Endothelial cell of umbilical vein (primary cell): Measurements from ENCODE around the gene OBP2B. TPM values are rescaled to one million over a fixed set of nuclear protein-coding genes. Genes with fewer than 3 reads are reported as not detected.

Source experiments
- BruUV-seq: library from RNA; stranded (reverse); fragments of 400-500 nt; replicated peaks from 2 replicates; lab custom pipeline; 2021; lab: Mats Ljungman, UMichigan
- CTCF ChIA-PET: fragments of 300-600, 350-600 bp; sonication (Branson Sonifier 250); formaldehyde crosslinking; loops from one replicate; lab custom pipeline; 2021; ENCODE audit warnings: antibody characterized with exemption, inconsistent platforms; lab: Charles Lee
- POLR2A ChIA-PET: fragments of 300-600, 350-600 bp; sonication (Branson Sonifier 250); formaldehyde crosslinking; loops from one replicate; lab custom pipeline; 2021; ENCODE audit warnings: antibody characterized with exemption, inconsistent platforms; lab: Charles Lee
- DNase-seq: peaks from one replicate; pipeline ENCODE4 v3.0.0-alpha.2; 2011; ENCODE audit warnings: low read depth, low spot score
- FAIRE-seq: peaks from 2 replicates; lab custom pipeline; 2011; peaks lifted over from hg19 to GRCh38; lab: Jason Lieb, UNC
- H2AFZ ChIP-seq: 2 replicates; pipeline ENCODE4 v1.6.0; 2012; ENCODE audit warnings: low read depth, low read length, control low read depth, inconsistent platforms
- H3K27ac ChIP-seq: 2 replicates; pipeline ENCODE4 v1.5.1; 2011; ENCODE audit warnings: low read depth, mild to moderate bottlenecking, control low read depth, low read length, moderate library complexity; ENCODE audit not compliant: insufficient read depth
- H3K27me3 ChIP-seq, 2 experiments: 2 replicates each; pipeline versions ENCODE4 v1.6.0 to v1.6.1; 2011; ENCODE audit warnings: low read length in 2 of 2, mixed read lengths in 1 of 2; ENCODE audit not compliant: control insufficient read depth in 2 of 2, insufficient read depth in 2 of 2
- H3K36me3 ChIP-seq, 2 experiments: 2 replicates in 1 of 2; 3 replicates in 1 of 2; pipeline ENCODE4 v1.5.1; 2011; ENCODE audit warnings: low read length in 2 of 2, mild to moderate bottlenecking in 1 of 2, moderate library complexity in 1 of 2; ENCODE audit not compliant: control insufficient read depth in 2 of 2, insufficient read depth in 2 of 2; ENCODE audit errors: extremely low read depth in 1 of 2
- H3K4me1 ChIP-seq: 3 replicates; pipeline ENCODE4 v1.5.1; 2011; ENCODE audit warnings: mild to moderate bottlenecking, low read length; ENCODE audit not compliant: control insufficient read depth, insufficient read depth; ENCODE audit errors: extremely low read depth
- H3K4me2 ChIP-seq: 2 replicates; pipeline ENCODE4 v1.6.1; 2011; ENCODE audit warnings: low read length, control low read depth, mixed read lengths; ENCODE audit not compliant: insufficient read depth
- H3K4me3 ChIP-seq, 3 experiments: fragments of 200-600 bp in 1 of 3; sonication (generic), shearing (Covaris generic) in 1 of 3; replicated peaks in 1 of 3; 2 replicates each; pipeline ENCODE4 v1.5.1; 2011 to 2016; ENCODE audit warnings: control low read depth in 3 of 3, low read length in 3 of 3, mild to moderate bottlenecking in 2 of 3, inconsistent platforms in 1 of 3, low read depth in 1 of 3, moderate library complexity in 1 of 3; ENCODE audit not compliant: insufficient read depth in 1 of 3
- H3K79me2 ChIP-seq: 2 replicates; pipeline ENCODE4 v1.6.0; 2012; ENCODE audit warnings: low read length, inconsistent platforms; ENCODE audit not compliant: control insufficient read depth, insufficient read depth
- H3K9ac ChIP-seq: replicated peaks from 2 replicates; pipeline ENCODE3; 2011; ENCODE audit warnings: low read length, control low read depth; ENCODE audit not compliant: insufficient read depth; ENCODE audit errors: extremely low read depth
- H3K9me1 ChIP-seq: replicated peaks from 3 replicates; pipeline ENCODE4 v1.6.0; 2011; ENCODE audit warnings: mild to moderate bottlenecking, low read length; ENCODE audit not compliant: control insufficient read depth, insufficient read depth; ENCODE audit errors: extremely low read depth
- H3K9me3 ChIP-seq: replicated peaks from 2 replicates; pipeline ENCODE4 v1.5.1; 2012; ENCODE audit warnings: low read length, inconsistent platforms; ENCODE audit not compliant: control insufficient read depth, insufficient read depth
- H4K20me1 ChIP-seq: replicated peaks from 2 replicates; pipeline ENCODE3; 2011; ENCODE audit warnings: mild to moderate bottlenecking, low read length; ENCODE audit not compliant: control insufficient read depth, insufficient read depth; ENCODE audit errors: extremely low read depth
- EZH2 ChIP-seq: IDR thresholded peaks from 2 replicates; pipeline ENCODE4 v1.6.1; 2012; ENCODE audit warnings: borderline replicate concordance, low read depth, mild to moderate bottlenecking, moderate library complexity, low read length, inconsistent platforms; ENCODE audit not compliant: severe bottlenecking
- FOS ChIP-seq: IDR thresholded peaks from 2 replicates; pipeline ENCODE4 v1.6.1; 2011; ENCODE audit warnings: mild to moderate bottlenecking, low read length, moderate library complexity, borderline replicate concordance; ENCODE audit not compliant: insufficient read depth
- GATA2 ChIP-seq: IDR thresholded peaks from 2 replicates; pipeline ENCODE4 v1.7.0; 2011; ENCODE audit warnings: low read depth, mild to moderate bottlenecking, moderate library complexity, mixed read lengths, low read length; ENCODE audit not compliant: insufficient read length, insufficient read depth
- JUN ChIP-seq: IDR thresholded peaks from 2 replicates; pipeline ENCODE4 v1.6.1; 2011; ENCODE audit warnings: borderline replicate concordance, low read depth; ENCODE audit not compliant: insufficient read length, insufficient read depth
- MAX ChIP-seq: IDR thresholded peaks from 2 replicates; pipeline ENCODE4 v1.6.1; 2011; ENCODE audit not compliant: insufficient read depth, insufficient read length
- MYC ChIP-seq: IDR thresholded peaks from one replicate; pipeline ENCODE4 v1.6.1; 2011; ENCODE audit warnings: mild to moderate bottlenecking, low read depth, low read length
- POLR2A ChIP-seq: IDR thresholded peaks from 2 replicates; pipeline ENCODE4 v1.6.1; 2012; ENCODE audit warnings: low read depth, mild to moderate bottlenecking, control low read depth, low read length
- POLR2AphosphoS5 ChIP-seq: IDR thresholded peaks from 2 replicates; pipeline ENCODE4 v1.6.1; 2012; ENCODE audit warnings: low read depth, mild to moderate bottlenecking, control low read depth, low read length, moderate library complexity; ENCODE audit not compliant: insufficient read depth
- dilution Hi-C: fragments of 300-500 bp; cut with MboI; formaldehyde crosslinking; loops from one replicate; pipeline ENCODE4 v1.15.0; 2019; ENCODE audit warnings: low sequenced_read_pairs; ENCODE audit not compliant: extremely low pct_ligation_motif_present
- intact Hi-C: fragments of 100-400 bp; cut with micrococcal nuclease; formaldehyde crosslinking; loops from one replicate; pipeline ENCODE4 v1.10.0; 2022
- polyA plus RNA-seq, 4 experiments: library from polyadenylated mRNA; depleted of rRNA in 3 of 4; stranded (reverse) in 3 of 4; unstranded in 1 of 4; fragments of >200 nt; gene quantifications; 2 replicates each; pipeline versions ENCODE4 v1.2.1 to v1.2.3, GENCODE V29; 2011 to 2012; ENCODE audit warnings: missing spikeins in 1 of 4
- total RNA-seq: library from RNA; stranded (reverse); gene quantifications from 2 replicates; pipeline ENCODE4 v1.2.3, GENCODE V29; 2021
- TF ChIP-seq, protein P1 (sequence below), 2 donors: IDR thresholded peaks; 1 replicate in 1 of 2; 2 replicates in 1 of 2; pipeline ENCODE4 v1.5.1; 2011; ENCODE audit warnings: low read length in 2 of 2, mild to moderate bottlenecking in 2 of 2, moderate library complexity in 2 of 2, control low read depth in 1 of 2, inconsistent platforms in 1 of 2, low read depth in 1 of 2; ENCODE audit not compliant: insufficient read depth in 1 of 2; ENCODE audit errors: extremely low read depth in 1 of 2

OBP2B gene
- total and polyA plus RNA-seq, 2 donors (not counting 3 experiments of a cell fraction or from before 2014, with no cell fraction given) = not detected

DNA sequence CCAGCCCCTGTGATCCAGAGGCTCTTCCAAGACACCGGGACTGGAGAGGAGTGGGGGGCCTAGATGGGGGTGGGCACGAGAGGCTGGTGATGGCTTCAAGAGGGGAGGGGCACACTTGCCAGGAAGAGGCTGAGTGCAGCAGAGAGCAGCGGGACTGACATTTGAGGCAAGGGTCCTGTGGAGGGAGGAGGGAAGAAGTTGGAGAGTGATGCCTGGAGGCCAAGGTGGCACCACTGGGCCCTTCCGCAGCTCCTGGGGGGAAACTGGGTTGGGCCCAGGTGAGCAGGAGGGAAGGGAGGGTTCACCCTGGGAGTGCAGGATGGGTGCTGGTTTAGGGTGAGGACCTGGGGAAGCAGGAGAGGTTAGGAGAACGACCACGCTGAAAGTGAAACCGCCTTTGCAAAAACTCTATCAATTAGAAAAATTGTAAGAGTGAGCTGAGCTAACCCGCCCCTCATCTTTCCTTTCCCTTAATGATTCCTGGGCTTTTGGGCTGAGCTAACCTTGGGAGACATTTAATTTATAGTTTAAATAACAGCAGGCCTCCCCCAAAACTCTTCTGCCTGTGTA lies 39.8 kb upstream of the OBP2B start:
- intact Hi-C loops = no loop called here
- no peaks in the 10 kb centered on the region for H3K9me3 ChIP-seq
- no peak overlapping the region for H2AFZ ChIP-seq
- dilution Hi-C loops = no loop called here
- H3K27ac ChIP-seq = no peak overlapping the region
- DNase-seq (no peak), FAIRE-seq (no peak)
- peaks cover 1 to 2% of the 10 kb centered on the region in 2 experiments for H3K27me3 ChIP-seq
- TF ChIP-seq JUN = no peak
- no peak for TF ChIP-seq MAX
- ChIA-PET CTCF (interaction anchor here (1.0 kb wide), 1 partner anchor 9 kb away, joined by 5 read pairs; no protein-coding TSS in a partner anchor), POLR2A (interaction anchor here (0.6 kb wide), 1 partner anchor 402 kb away, joined by 3 read pairs; no protein-coding TSS in a partner anchor)
- no peaks in the 10 kb centered on the region for H3K9me1 ChIP-seq
- H3K36me3 ChIP-seq = no peaks in the 10 kb centered on the region
- BruUV-seq = no TSS peak
- no peak overlapping the region for H3K9ac ChIP-seq
- H3K4me2 ChIP-seq = no peak overlapping the region
- no peaks in the 10 kb centered on the region for H3K4me1 ChIP-seq
- no peaks in the 10 kb centered on the region for H4K20me1 ChIP-seq
- H3K4me3 ChIP-seq = no peak overlapping the region
- H3K79me2 ChIP-seq = no peaks in the 10 kb centered on the region

GRCh38 chr9:133247632-133248031 lies 38.6 kb upstream of the OBP2B start:
- no peaks in the 10 kb centered on the region for H3K79me2 ChIP-seq
- ChIA-PET POLR2A (no interaction called here), CTCF (interaction anchor here (1.2 kb wide), 1 partner anchor 9 kb away, joined by 4 read pairs; no protein-coding TSS in a partner anchor)
- H3K9ac ChIP-seq = no peak overlapping the region
- intact Hi-C loops = no loop called here
- no peak overlapping the region for H3K4me3 ChIP-seq
- peaks cover 2 to 6% of the 10 kb centered on the region in 2 experiments for H3K27me3 ChIP-seq
- DNase-seq (no peak), FAIRE-seq (no peak)
- dilution Hi-C loops = no loop called here
- H3K36me3 ChIP-seq = no peaks in the 10 kb centered on the region
- BruUV-seq = no TSS peak
- no peak overlapping the region for H3K4me2 ChIP-seq
- no peaks in the 10 kb centered on the region for H3K9me1 ChIP-seq
- H3K9me3 ChIP-seq = no peaks in the 10 kb centered on the region
- no peaks in the 10 kb centered on the region for H4K20me1 ChIP-seq
- TF ChIP-seq FOS (no peak), MAX (no peak), POLR2A (no peak), JUN (no peak), POLR2AphosphoS5 (no peak), MYC (no peak), GATA2 (no peak), EZH2 (no peak)
- TF ChIP-seq, protein P1, sequence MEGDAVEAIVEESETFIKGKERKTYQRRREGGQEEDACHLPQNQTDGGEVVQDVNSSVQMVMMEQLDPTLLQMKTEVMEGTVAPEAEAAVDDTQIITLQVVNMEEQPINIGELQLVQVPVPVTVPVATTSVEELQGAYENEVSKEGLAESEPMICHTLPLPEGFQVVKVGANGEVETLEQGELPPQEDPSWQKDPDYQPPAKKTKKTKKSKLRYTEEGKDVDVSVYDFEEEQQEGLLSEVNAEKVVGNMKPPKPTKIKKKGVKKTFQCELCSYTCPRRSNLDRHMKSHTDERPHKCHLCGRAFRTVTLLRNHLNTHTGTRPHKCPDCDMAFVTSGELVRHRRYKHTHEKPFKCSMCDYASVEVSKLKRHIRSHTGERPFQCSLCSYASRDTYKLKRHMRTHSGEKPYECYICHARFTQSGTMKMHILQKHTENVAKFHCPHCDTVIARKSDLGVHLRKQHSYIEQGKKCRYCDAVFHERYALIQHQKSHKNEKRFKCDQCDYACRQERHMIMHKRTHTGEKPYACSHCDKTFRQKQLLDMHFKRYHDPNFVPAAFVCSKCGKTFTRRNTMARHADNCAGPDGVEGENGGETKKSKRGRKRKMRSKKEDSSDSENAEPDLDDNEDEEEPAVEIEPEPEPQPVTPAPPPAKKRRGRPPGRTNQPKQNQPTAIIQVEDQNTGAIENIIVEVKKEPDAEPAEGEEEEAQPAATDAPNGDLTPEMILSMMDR (IDR thresholded peaks at IDR 0.05; ENCODE audit: extremely low read depth in 1 of 2, insufficient read depth in 1 of 2, low read depth in 1 of 2, low read length in 2 of 2) = no peak
- no peak overlapping the region for H2AFZ ChIP-seq
- no peak overlapping the region for H3K27ac ChIP-seq
- H3K4me1 ChIP-seq = no peaks in the 10 kb centered on the region
